ENCODE data around the gene LTB. TPM values are rescaled to one million over a fixed set of nuclear protein-coding genes. Genes with fewer than 3 reads are reported as not detected.
A peak's percentile ranks its signal among the peaks of the same experiment; 100 is the strongest.

LTB gene
- total RNA-seq, 1 experiment from 2014 or later: not detected

DNA sequence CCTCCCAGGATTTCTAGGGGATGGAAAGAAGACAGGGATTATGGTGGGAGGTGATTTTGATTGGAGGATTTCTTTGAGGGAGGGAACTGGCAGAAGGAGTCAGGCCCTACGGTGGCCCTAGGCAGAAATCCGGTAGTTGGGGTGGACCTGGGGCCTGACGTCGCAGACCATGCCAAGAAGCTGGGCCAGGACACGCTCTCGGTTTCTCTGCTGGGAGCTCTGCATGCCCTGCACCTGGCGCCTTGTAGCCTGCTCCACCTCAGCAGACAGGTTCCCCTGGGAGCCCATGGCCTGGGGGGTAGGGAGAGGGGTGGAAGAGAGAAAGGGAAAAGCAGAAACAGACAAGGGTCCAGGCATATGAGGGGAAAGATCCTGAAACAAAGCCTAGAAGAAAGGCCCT, 36.9 kb downstream of the LTB start:
- Histone ChIP-seq H4K91ac (ENCODE audit: insufficient read length, low read depth, low read length) (no peak overlapping the region), H2BK12ac (ENCODE audit: insufficient read length, low read depth, low read length) (no peak overlapping the region), H3K4ac (ENCODE audit: low read depth, low read length) (no peak overlapping the region), H3K9ac (ENCODE audit: extremely low read depth, insufficient read length, low read length) (no peak overlapping the region), H3K79me1 (ENCODE audit: insufficient read depth, low read depth, low read length, poor library complexity, severe bottlenecking) (peaks cover 3% of the 10 kb centered on the region), H3K56ac (ENCODE audit: insufficient read length, low read depth, low read length) (no peak overlapping the region), H4K5ac (ENCODE audit: insufficient read length, low read depth, low read length) (no peak overlapping the region), H3K4me2 (ENCODE audit: insufficient read depth, insufficient read length, low read length) (peak overlapping the region; percentile 56), H3K23ac (ENCODE audit: insufficient read length, low read depth, low read length) (no peak overlapping the region), H3K18ac (ENCODE audit: insufficient read length, low read depth, low read length) (no peak overlapping the region), H3K23me2 (ENCODE audit: insufficient read length, low read depth, low read length, poor library complexity, severe bottlenecking) (peaks cover 4% of the 10 kb centered on the region), H3K4me1 (ENCODE audit: insufficient read depth, low read length) (peaks cover under 1% of the 10 kb centered on the region; the same call in 1 of the 2 replicates), H2BK15ac (ENCODE audit: low read depth, low read length) (no peak overlapping the region), H3K27me3 (ENCODE audit: insufficient read depth, low read length) (no peaks in the 10 kb centered on the region), H4K20me1 (ENCODE audit: control insufficient read depth, insufficient read depth, insufficient read length) (no peaks in the 10 kb centered on the region), H3T11ph (ENCODE audit: low read length) (no peak overlapping the region), H3K27ac (ENCODE audit: insufficient read length, low read depth, low read length) (no peak overlapping the region), H2BK120ac (ENCODE audit: low read depth, low read length, poor library complexity, severe bottlenecking) (no peak overlapping the region), H2AFZ (ENCODE audit: low read length) (no peak overlapping the region), H3K14ac (ENCODE audit: insufficient read depth, low read length) (no peak overlapping the region), H3K9me3 (ENCODE audit: control insufficient read depth, low read depth, low read length) (no peaks in the 10 kb centered on the region), H3K79me2 (ENCODE audit: insufficient read depth, low read length) (peaks cover 11% of the 10 kb centered on the region), H2BK20ac (ENCODE audit: low read depth, low read length, poor library complexity, severe bottlenecking) (no peak overlapping the region), H2AK5ac (ENCODE audit: insufficient read length, low read length) (no peak overlapping the region), H2BK5ac (ENCODE audit: insufficient read length, low read length) (no peak overlapping the region), H4K8ac (replicated peaks; ENCODE audit: insufficient read length, low read depth, low read length) (no peak overlapping the region)
- TF ChIP-seq, protein P1, sequence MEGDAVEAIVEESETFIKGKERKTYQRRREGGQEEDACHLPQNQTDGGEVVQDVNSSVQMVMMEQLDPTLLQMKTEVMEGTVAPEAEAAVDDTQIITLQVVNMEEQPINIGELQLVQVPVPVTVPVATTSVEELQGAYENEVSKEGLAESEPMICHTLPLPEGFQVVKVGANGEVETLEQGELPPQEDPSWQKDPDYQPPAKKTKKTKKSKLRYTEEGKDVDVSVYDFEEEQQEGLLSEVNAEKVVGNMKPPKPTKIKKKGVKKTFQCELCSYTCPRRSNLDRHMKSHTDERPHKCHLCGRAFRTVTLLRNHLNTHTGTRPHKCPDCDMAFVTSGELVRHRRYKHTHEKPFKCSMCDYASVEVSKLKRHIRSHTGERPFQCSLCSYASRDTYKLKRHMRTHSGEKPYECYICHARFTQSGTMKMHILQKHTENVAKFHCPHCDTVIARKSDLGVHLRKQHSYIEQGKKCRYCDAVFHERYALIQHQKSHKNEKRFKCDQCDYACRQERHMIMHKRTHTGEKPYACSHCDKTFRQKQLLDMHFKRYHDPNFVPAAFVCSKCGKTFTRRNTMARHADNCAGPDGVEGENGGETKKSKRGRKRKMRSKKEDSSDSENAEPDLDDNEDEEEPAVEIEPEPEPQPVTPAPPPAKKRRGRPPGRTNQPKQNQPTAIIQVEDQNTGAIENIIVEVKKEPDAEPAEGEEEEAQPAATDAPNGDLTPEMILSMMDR (conservative IDR thresholded peaks at IDR 0.05): no peak
- Mint-ChIP-seq H3K27ac (peak overlapping the region in 1 of 3 experiments; percentile 97; a peak in 1 of 7 replicates), H3K4me3 (peak overlapping the region in 1 of 2 experiments; percentile 84; a peak in 3 of 5 replicates), H3K36me3 (ENCODE audit: insufficient read depth in 1 of 3, low read depth in 3 of 3) (peaks cover 17 to 32% (median 31%) of the 10 kb centered on the region in 3 experiments), H3K27me3 (ENCODE audit: low read depth) (no peaks in the 10 kb centered on the region), H3K4me1 (peaks cover 24 to 34% of the 10 kb centered on the region in 2 experiments), H3K9me3 (no peaks in the 10 kb centered on the region; a peak in 1 of 5 replicates)
- DNase-seq: no peak
- WGBS (ENCODE audit: extremely low coverage, insufficient read length, low lambda C conversion rate): no CpG with 5 or more reads among the region's 7 CpGs
